HEK293 (cell line): Measurements from ENCODE around the gene ZSWIM3.

Source experiments
- RBAK ChIP-seq: fragments of 450-650 bp; formaldehyde crosslinking; IDR thresholded peaks from 2 replicates; pipeline ENCODE4 v1.5.1; 2016; ENCODE audit warnings: missing biosample characterization, missing genetic modification characterization
- ZNF416 ChIP-seq: fragments of 450-650 bp; formaldehyde crosslinking; IDR thresholded peaks from 2 replicates; pipeline ENCODE4 v1.5.1; 2016; ENCODE audit warnings: missing biosample characterization, missing genetic modification characterization
- ZNF830 ChIP-seq: fragments of 450-650 bp; IDR thresholded peaks from 2 replicates; pipeline ENCODE4 v1.5.0; 2018; ENCODE audit warnings: missing biosample characterization, missing genetic modification characterization, low read depth, mild to moderate bottlenecking, moderate library complexity
- ZSCAN18 ChIP-seq: fragments of 450-650 bp; formaldehyde crosslinking; IDR thresholded peaks from 2 replicates; pipeline ENCODE4 v1.5.1; 2016; ENCODE audit warnings: missing biosample characterization, missing genetic modification characterization

- no peak for TF ChIP-seq ZSCAN18 (tag by site-specific recombination)
- TF ChIP-seq RBAK = no peak
- no peak for TF ChIP-seq ZNF416 (tag by site-specific recombination)
- no peak for TF ChIP-seq ZNF830 (tag by site-specific recombination)
These were observed 25.7 kb downstream of the ZSWIM3 start for GRCh38 chr20:45883100-45883469.
